Neural progenitor cell (in vitro differentiated cells): ENCODE measurements around the gene GAB2.

ENCODE experiments used
- EZH2 ChIP-seq: fragments of 200-600 bp; sonication (generic); IDR thresholded peaks from 2 replicates; pipeline ENCODE4 v1.6.1; 2017; ENCODE audit warnings: antibody characterized with exemption, mild to moderate bottlenecking, moderate library complexity
- EZH2phosphoT487 ChIP-seq: fragments of 200-600 bp; sonication (generic); IDR thresholded peaks from 2 replicates; pipeline ENCODE4 v1.6.1; 2017; ENCODE audit warnings: antibody characterized with exemption
- TF ChIP-seq, protein P1 (sequence below): fragments of 200-600 bp; sonication (generic); IDR thresholded peaks from 2 replicates; pipeline ENCODE4 v1.5.1; 2017; ENCODE audit warnings: antibody characterized with exemption, mild to moderate bottlenecking

DNA sequence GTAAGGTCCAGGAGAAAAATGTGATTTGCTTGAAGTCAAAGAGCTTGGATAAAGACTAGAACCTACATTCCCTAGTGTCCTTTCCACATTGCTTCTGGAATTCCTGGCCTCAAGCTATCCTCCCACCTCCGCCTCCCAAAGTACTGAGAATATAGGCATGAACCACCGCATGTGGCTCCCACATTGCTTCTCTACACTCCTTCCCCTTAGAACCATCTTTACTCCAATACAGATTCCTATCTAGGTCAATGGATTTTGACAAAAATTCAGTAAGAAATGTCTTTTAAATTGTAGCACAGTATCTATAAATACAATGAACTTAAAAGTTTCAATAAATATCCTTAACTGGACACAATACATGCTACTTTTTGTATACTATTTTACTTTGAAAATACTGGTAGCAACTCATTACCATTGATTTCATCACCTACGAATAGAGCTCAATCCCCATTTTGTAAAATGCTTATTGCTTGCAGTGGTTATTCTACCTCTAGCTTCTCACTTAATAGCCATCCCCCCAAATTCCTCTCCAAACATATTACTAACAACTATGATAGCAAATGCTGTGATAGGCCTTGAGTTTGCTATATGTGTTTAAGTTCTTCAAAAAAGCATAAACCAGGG lies 53.4 kb downstream of the GAB2 start:
- TF ChIP-seq, protein P1, sequence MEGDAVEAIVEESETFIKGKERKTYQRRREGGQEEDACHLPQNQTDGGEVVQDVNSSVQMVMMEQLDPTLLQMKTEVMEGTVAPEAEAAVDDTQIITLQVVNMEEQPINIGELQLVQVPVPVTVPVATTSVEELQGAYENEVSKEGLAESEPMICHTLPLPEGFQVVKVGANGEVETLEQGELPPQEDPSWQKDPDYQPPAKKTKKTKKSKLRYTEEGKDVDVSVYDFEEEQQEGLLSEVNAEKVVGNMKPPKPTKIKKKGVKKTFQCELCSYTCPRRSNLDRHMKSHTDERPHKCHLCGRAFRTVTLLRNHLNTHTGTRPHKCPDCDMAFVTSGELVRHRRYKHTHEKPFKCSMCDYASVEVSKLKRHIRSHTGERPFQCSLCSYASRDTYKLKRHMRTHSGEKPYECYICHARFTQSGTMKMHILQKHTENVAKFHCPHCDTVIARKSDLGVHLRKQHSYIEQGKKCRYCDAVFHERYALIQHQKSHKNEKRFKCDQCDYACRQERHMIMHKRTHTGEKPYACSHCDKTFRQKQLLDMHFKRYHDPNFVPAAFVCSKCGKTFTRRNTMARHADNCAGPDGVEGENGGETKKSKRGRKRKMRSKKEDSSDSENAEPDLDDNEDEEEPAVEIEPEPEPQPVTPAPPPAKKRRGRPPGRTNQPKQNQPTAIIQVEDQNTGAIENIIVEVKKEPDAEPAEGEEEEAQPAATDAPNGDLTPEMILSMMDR, result no peak
- TF ChIP-seq EZH2, result no peak
- no peak for TF ChIP-seq EZH2phosphoT487
